GM19395 (cell line): ENCODE results near the gene RHOF.

Experiments used
- ATAC-seq: cut with Tn5 transposase; IDR thresholded peaks from one replicate; pipeline ENCODE4 v1.9.1; 2021; ENCODE audit warnings: mild to moderate bottlenecking, moderate library complexity; ENCODE audit not compliant: unreplicated experiment

The RHOF gene

DNA sequence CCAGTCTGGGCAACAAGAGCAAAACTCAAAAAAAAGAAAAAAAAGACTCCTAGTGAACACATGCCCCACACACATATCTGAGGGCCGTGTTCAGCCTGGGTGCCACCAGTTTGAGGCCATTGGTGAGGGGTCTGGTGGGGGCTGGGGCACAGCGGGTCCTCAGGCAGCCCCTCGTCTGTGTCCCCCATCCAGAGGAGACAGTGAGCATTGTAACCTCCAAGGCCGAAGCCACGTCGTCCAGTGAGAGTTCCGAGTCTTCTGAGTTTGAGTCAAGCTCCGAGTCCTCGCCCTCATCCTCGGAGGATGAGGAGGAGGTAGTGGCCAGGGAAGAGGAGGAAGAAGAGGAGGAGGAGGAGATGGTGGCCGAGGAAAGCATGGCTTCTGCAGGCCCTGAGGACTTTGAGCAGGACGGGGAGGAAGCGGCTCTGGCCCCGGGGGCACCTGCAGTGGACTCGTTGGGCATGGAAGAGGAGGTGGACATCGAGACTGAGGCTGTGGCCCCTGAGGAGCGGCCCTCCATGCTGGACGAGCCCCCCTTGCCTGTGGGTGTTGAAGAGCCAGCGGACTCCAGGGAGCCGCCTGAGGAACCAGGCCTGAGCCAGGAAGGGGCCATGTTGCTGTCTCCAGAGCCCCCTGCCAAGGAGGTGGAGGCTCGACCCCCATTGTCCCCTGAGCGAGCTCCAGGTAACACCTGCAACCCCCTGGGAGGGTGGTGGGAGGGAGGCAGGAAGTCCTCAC, 25.9 kb upstream of the RHOF start:
- ATAC-seq, result no peak

DNA sequence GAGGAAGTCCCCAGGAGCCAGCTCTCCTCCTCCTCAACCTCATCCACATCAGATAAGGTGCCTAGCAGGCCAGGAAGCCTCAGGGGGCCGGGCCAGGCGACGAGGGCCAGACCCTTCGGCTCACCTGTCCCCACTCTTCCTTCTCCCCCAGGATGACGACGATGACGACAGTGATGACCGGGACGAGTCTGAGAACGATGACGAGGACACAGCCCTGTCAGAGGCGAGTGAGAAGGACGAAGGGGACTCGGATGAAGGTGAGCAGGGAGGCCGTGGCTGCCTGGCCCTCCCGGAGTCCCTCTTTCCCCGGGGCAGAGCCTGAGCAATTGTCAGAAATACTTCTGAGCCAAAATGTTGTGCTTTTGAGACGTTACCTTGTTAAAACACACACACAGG, 24.2 kb upstream of the RHOF start:
- ATAC-seq, result no peak

DNA sequence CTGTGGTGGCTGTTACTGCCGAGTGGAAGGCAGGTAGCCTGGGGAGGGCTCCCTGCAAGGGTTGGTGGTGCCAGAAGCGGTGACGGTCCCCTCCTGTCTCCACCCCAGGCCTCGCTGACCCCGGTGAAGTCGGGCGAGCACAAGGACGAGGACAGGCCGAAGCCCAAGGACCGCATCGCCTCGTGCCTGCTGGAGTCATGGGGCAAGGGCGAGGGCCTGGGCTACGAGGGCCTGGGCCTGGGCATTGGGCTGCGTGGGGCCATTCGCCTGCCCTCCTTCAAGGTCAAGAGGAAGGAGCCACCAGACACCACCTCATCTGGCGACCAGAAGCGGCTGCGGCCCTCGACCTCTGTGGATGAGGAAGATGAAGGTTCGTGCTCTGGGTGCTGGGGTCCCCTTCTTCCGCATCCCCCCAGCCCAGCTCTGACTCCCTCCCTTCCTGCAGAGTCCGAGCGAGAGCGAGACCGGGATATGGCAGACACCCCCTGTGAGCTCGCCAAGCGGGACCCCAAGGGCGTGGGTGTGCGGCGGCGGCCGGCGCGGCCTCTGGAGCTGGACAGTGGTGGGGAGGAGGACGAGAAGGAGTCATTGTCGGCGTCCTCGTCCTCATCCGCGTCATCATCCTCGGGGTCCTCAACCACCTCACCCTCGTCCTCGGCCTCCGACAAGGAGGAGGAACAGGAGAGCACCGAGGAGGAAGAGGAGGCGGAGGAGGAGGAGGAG, 23.6 kb upstream of the RHOF start:
- no peak for ATAC-seq

DNA sequence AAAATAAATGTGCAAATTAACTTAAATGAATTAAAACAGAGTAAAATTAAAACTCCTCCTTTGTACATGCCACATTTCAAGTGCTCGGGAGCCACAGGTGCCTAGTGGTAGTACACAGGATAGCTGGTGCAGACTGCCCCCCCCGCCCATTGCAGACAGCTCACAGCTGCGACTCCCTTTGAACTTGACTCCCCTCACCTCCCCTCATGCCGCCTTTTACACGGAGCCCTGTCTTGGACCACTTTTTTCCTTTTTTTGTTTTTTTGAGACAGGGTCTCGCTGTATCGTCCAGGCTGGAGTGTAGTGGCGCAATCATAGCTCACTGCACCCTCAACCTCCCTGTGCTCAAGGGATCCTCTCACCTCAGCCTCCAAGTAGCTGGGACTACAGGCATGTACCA, 21.8 kb upstream of the RHOF start:
- no peak for ATAC-seq

DNA sequence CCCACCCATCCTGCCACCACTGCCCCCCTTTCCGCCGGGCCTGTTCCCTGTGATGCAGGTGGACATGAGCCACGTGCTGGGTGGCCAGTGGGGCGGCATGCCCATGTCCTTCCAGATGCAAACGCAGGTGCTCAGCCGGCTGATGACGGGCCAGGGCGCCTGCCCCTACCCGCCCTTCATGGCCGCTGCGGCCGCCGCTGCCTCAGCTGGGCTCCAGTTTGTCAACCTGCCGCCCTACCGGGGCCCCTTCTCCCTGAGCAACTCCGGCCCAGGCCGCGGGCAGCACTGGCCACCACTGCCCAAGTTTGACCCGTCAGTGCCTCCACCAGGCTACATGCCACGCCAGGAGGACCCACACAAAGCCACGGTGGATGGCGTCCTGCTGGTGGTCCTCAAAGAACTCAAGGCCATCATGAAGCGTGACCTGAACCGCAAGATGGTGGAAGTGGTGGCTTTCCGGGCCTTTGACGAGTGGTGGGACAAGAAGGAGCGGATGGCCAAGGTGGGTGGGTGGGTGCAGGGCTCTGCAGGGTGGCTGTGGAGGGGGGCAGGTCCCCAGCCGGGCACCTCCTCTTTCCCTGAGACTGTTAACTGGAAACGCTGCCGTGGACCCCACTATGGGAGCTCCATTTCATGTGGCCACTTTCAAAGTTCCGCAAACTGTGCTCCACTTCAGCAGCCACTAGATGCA, 21.1 kb upstream of the RHOF start:
- ATAC-seq, result no peak

DNA sequence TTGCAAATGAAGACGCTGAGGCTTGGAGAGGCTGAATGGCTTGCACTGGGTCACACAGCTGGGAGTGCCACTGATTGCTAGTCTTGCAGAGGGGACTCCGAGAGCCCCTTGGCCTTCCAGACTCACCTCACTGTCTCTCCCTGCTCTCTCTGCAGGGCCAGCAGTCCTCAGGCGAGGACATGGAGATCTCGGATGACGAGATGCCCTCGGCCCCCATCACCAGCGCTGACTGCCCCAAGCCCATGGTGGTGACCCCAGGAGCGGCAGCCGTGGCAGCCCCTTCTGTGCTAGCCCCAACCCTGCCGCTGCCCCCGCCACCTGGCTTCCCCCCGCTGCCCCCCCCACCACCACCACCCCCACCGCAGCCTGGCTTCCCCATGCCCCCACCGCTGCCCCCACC, 20.5 kb upstream of the RHOF start:
- no peak for ATAC-seq

DNA sequence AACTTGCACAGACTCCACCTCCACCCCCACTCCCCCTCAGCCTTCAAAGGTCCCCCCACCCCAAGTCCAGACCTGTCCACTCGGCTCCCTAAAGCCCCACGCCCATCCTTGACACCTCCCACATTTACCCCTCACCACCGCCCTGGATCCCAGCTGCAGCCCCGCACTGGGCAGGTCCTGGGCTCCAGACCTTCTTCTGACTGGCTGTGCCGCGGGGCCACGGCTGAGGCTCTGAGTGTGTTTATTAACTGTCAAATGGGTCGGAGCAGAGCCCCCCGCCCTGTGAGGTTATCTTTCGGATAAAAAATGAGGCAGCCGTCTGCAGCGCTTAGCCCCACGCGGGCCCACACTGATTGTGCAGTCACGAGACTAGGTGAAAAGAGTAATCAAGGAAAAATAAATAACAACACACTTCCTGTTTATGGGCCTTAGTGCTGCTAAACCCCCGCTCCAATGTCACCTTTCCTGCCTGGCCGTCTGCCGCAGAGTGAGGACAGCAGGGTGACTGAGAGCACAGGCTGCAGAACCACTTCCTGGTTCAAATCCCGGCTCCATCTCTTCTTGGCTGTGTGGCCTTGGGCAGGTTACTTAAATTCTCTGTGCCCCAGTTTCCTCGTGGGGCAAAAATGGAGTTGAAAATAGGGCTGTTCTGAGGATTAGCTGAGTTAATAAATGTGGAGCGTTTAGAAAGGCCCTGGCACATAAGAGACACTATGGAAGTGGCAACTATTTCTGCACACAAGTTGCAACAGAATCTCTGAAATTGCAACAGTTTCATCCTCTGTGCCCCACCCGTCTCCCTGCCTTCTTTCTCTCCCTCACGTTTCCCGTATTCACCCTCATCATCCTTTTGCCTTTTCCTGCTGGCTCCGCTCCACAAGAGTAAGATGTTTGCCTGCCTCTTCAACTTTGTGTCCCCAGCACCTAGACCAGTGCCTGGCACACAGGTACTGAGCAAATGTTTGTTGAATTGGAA, 19.7 kb upstream of the RHOF start:
- ATAC-seq, result no peak

DNA sequence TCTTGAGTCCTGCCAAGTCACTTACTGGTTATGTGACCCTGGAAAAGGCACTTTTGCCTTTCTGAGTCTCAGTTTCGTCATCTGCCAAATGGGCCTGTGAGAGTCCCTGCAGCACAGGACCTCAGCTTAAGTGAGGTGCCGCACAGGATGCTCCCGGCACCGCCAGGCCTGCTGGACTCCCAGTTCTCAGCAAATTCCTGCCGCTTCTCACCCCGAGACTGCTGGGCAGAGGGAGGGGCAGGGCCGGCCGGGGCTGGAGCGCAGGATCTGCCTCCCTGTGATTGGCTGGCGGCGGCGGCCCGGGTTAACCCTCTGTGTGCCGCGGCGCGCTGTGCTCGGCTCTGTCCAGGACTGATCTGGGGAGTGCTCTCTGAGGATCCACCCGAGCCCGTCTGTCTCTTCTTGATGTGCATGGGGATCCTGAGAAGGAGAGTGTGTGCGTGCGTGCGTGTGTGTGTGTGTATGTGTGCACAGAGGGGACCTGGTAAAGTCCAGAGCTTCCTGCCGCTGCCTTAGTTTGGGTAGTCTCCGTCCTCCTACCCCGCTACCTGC, 18.9 kb upstream of the RHOF start:
- peak; percentile 23 for ATAC-seq

DNA sequence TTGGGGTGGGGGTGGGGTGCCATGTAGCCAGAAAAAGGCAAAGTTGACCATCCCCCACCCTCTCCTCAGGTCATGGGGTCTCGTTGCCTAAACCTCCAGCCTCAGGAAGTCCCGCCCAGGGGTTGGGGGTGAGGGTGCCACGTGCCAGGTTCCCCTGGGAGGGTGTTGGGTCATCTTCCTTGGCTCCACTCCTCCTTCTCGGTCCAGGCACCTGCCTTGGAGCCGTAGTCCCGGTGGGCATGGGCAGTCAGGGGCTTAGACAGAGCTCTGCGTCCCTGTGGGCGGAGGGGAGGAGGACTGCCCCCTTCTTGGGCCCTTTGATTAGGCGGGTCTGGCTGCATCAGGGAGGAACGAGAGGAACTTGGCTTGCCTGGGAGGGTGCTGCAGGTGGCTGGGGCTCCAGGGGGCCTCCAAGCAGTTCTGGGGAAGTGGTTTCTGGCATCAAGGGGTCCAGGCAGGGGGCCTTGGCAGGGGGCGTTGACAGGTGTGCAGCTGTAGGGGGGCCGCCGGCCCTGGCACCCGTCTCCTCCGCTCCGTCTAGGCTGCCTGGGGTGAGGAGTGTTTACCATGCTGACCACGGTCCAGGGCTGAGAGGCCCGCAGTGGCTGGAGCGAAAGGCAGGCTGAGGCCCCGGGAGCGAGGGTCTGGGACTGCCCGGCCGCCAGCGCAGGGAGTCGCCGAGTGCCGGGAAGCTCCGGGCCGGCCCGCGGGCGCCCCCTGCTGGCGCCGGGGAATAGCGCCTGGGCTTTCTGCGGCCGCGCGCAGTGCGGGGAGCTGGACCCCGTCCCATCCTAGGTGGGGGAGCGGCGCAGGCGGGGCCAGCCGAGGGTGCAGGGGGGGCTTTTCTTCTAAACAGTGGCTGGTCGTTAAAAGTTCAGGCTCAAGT, 18.2 kb upstream of the RHOF start:
- ATAC-seq, result peak; percentile 64

DNA sequence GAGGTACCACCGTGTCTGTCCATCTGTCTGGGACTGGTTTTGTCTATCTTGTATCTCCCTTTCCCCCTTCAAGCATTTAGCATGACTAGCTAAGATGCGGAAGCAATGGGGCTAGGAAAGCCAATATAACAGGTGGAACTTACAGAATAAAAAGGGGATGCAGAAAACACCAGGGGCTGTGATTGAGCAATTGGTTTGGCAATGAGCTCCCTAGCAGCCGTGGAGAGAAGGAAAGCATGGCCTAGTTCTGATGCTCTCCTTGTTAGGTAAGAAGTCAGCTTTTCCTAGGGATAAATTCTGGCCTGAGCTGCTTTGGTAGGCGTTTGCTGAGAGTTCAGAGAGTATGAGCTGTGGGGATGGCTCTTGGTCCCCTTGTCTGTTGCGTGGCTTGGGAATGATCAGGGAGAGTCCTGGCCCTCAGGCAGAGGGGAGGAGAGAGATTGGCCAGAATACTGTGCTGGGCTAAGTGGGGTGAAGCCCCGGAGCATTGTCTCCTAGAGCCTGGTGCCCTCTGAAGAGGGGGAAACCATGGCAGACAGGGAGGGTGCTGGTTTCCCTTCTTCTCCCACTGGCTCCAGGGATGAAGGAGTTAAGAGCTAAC, 17.4 kb upstream of the RHOF start:
- no peak for ATAC-seq

DNA sequence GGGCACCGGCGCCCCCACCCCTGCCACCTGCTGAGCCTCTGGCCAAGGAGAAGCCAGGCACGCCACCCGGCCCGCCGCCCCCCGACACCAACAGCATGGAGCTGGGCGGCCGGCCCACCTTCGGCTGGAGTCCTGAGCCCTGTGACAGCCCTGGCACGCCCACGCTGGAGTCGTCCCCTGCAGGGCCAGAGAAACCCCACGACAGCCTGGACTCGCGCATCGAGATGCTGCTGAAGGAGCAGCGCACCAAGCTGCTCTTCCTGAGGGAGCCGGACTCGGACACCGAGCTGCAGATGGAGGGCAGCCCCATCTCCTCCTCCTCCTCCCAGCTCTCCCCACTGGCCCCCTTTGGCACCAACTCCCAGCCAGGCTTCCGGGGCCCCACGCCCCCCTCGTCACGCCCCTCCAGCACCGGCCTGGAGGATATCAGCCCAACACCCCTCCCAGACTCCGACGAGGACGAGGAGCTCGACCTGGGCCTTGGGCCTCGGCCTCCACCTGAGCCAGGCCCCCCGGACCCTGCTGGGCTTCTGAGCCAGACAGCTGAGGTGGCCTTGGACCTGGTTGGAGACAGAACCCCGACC, 16.8 kb upstream of the RHOF start:
- no peak for ATAC-seq

DNA sequence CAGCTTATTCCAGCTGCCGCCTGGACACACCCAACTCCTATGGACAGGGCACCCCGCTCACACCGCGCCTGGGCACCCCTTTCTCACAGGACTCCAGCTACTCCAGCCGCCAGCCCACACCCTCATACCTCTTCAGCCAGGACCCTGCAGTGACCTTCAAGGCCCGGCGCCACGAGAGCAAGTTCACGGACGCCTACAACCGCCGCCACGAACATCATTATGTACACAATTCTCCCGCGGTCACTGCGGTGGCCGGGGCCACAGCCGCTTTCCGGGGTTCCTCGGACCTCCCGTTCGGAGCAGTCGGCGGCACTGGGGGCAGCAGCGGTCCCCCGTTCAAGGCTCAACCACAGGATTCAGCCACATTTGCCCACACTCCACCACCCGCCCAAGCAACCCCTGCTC, 16.2 kb upstream of the RHOF start:
- no peak for ATAC-seq

DNA sequence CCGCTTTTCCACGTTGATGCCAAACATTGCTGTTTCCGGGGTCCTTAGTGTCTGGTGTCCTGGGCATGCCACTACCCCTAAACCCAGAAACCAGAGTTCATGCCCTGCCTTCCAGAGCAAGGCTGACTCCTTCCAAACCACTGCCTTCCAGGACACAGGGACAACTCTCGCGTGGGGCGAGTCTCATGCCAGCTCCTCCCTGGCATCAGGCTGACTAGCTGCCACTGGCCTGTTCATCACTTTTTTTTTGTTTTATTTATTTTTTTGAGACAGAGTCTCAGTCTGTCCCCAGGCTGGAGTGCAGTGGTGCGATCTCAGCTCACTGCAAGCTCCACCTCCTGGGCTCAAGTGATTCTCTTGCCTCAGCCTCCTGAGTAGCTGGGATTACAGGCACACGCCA, 15.1 kb upstream of the RHOF start:
- no peak for ATAC-seq

DNA sequence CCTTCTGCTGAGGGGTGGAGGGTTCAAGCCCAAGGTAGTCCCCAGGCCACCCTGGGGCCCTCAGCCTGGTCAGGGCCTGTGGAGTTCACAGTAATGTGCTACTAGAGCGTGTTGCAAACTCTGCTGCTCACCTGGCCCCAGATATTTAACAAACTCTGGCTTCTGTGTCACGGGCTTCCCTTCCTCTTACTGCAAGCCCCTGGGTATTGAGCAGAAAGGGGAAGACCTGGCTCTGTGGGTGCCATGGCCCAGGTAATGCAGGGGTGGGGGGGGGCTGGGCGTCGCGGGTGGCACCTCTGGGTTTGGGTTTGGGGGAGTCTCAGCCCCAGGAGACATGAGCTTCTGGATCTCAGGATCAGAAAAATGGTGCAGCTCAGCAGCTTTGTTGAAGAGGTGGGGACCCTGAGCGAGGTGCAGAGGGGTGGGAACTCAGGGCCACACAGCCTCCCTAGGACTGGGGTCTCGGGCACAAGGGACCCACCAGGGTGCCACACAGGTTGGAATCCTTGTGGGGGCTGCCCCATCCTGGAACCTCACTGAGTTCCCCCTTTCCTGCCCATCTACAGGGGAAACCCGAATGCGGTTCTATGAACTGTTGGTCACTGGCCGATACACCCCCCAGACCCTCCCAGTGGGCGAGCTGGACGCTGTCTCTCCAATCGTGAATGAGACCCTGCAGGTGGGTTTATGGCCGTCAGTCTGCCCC, 14.3 kb upstream of the RHOF start:
- no peak for ATAC-seq

DNA sequence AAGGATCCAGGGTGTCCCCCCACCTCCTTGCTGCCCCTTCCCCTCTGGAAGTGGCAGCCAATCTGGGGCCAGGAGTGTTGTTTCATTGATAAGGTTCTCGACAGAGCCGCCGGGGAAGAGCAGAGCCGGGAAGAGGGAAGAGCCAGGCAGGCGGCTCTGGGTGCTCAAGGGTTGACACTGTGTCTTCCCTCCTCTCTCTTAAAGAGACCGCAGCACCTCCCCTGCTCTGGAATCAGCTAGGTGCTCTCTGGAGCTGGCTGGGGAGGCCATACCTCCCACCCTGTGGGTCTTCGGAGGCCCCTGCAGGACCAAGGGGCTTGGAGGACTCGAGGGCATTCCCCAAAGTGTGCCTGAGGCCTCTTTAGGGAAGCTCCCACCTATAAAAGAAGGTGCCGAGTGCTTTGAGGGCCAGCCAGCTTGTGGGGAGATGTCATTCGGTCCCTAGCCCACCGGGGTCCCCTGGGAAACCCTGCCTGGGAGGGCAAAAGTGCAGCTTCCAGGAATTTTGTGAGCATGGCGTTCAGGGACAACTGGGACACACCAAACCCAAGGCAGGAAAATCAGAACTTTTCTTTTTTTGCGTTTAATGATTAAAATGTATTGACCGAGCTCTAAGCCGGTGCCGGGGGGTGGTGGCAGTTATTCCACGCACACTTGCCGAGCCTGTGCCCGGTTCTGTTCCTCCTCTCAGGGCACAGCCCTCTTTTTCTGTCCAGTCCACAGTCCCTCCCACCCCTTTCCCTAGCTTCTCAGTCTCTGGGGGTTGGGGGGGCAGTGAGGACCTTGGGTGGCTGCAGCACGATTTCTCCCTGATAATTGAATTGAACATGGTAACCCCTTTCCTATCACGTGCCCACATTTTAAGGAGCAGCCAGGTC, 13.3 kb upstream of the RHOF start:
- ATAC-seq, result no peak

DNA sequence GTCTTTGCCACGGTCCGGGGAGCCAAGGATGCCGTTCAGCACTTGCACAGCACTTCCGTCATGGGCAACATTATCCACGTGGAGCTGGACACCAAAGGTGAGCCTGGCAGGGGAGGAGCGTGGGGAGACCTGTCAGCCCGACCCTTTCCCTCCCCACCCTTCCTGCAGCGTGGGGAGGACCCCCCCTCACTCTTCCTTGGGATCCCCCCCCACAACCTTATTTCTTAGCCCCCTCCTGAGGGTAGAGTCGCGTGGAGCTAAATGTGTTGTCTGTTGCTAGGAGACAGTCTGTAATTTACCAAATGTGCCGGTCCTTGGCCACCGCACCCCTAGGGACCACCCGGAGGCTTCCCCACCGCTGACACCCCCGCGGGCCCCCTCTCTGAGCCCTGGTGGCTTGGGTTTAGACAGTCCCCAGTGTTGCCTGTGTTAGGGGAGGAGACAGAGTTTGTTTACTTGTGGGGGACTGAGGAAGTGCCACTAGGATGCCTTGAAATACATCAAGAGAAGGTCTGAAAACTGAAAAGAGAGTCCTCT, 12.6 kb upstream of the RHOF start:
- ATAC-seq, result no peak
